Activated T-cell treated with anti-CD3 and anti-CD28 coated beads, Interleukin-2, amount 50 U/mL, for 72 hours (primary cell): Measurements from ENCODE around the gene FGF16. TPM values are rescaled to one million over a fixed set of nuclear protein-coding genes. Genes with fewer than 3 reads are reported as not detected.
"Not testable (repeated sequence)": the region's sequence is repeated elsewhere in the genome, so short reads cannot be mapped to it uniquely, and the experiment has no call there.

Experiments
- ATAC-seq, 2 donors: fragments of 150-1000 bp; cut with Tn5 transposase; replicated peaks in 1 of 2; 2 replicates each; pipeline ENCODE4 v1.10.0; 2021; ENCODE audit warnings: moderate library complexity in 2 of 2, mild to moderate bottlenecking in 1 of 2
- DNase-seq, 2 donors: peaks; one replicate each; pipeline ENCODE4 v3.0.0; 2021 to 2022; ENCODE audit warnings: mixed read lengths in 1 of 2
- H3K27ac Mint-ChIP-seq: one replicate; pipeline ENCODE4 v1.8.0; 2022; ENCODE audit warnings: mild to moderate bottlenecking, moderate library complexity, mixed read lengths
- H3K27me3 Mint-ChIP-seq: one replicate; pipeline ENCODE4 v1.8.0; 2022; ENCODE audit warnings: low read depth, mixed read lengths
- H3K36me3 Mint-ChIP-seq, 2 donors: one replicate each; pipeline ENCODE4 v1.8.0; 2022; ENCODE audit warnings: mixed read lengths in 2 of 2, mild to moderate bottlenecking in 1 of 2; ENCODE audit not compliant: insufficient read depth in 2 of 2
- H3K4me1 Mint-ChIP-seq: one replicate; pipeline ENCODE4 v1.8.0; 2022; ENCODE audit warnings: low read depth, mixed read lengths
- H3K4me3 Mint-ChIP-seq, 2 donors: one replicate each; pipeline ENCODE4 v1.8.0; 2022; ENCODE audit warnings: mild to moderate bottlenecking in 2 of 2, mixed read lengths in 2 of 2, moderate library complexity in 2 of 2
- H3K9me3 Mint-ChIP-seq, 2 donors: one replicate each; pipeline ENCODE4 v1.8.0; 2022; ENCODE audit warnings: mixed read lengths in 2 of 2
- total RNA-seq, 2 donors: library from RNA; stranded (reverse); gene quantifications; one replicate each; pipeline ENCODE4 v1.2.3, GENCODE V29; 2022

FGF16 gene
- not detected for total RNA-seq

DNA sequence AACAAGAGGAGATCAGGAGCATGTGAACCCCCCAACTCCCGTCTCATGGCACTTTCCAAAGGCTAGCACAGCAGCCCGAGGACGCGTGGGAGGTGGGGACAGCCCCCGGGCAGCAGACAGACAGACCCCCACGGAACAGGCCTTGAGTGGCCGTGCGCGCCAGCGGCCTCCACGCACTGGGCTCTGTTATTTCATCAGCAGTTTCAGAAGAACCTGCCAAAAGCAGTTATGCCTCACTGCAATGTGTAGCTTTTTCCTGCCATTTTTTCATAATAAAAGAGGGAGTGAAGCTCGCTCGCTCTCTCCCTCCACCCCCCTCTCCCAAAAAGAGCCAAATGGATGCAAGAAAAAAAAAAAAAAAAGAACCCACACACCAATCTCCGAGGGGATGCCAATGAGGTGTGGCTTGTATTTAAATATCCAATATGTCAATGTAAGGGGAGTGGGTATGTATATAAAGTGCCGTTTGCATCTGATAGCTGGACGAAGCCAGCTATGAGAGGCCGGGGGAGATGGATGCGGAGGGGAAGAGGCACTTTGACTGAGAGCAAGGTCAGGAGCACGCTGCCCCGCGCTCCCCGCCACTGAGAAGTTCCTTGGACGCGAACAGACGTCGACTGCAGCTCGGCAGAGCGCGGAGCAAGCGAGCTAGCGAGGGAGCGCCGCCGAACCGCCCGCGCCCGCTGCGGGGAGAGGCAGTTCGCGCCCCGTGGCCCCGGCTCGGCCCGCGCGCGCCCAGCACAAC, at the start of gene FGF16:
FGF16 (plus strand) TSS at position 482 of the 745 bp plus-strand sequence. CDS start 286 bp downstream, outside the sequence.
- Mint-ChIP-seq H3K4me3 (peak within 1 kb of the TSS; percentile 81 to 87), H3K9me3 (no peaks in the 10 kb centered on the region), H3K36me3 (no peaks in the 10 kb centered on the region), H3K27me3 (peaks cover 56% of the 10 kb centered on the region), H3K4me1 (peaks cover 14% of the 10 kb centered on the region), H3K27ac (peak within 1 kb of the TSS; percentile 63)
- ATAC-seq (peak; percentile 61 to 63), DNase-seq (peak; percentile 19 to 25)

DNA sequence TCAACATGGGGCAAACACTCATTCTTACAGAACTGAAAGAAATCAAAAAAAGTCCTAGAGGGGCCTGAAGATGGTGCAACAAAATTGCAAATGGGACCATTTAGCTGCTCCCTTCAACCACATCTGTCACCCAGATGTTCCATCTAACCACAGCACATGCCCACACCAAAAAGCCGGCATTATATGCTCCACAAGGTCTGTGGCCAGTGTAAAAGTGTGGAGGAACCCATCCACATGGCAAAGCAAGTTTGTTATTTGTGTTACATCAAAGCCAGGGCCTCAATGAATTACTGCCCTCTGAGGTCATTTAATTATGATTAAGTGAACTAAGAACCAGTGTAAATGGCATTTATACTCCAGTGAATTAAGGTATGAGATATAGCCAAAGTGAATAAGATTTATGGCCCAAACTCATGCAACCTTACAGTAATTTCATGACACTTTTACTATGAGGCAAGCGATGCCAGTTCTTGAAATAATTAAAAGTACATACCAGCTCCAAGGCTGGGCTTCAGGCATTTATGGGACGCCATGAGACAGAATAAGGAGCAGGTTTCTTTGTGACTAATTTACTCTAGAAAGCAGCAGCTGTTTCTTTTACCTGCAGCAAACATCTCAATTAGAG, 48.7 kb upstream of the FGF16 start:
- Mint-ChIP-seq H3K4me1 (no peaks in the 10 kb centered on the region), H3K9me3 (peaks cover 0 to 2% of the 10 kb centered on the region in 2 donors), H3K36me3 (no peaks in the 10 kb centered on the region), H3K27me3 (peaks cover 16% of the 10 kb centered on the region), H3K27ac (no peak overlapping the region), H3K4me3 (no peak overlapping the region)
- ATAC-seq (no peak), DNase-seq (no peak)

DNA sequence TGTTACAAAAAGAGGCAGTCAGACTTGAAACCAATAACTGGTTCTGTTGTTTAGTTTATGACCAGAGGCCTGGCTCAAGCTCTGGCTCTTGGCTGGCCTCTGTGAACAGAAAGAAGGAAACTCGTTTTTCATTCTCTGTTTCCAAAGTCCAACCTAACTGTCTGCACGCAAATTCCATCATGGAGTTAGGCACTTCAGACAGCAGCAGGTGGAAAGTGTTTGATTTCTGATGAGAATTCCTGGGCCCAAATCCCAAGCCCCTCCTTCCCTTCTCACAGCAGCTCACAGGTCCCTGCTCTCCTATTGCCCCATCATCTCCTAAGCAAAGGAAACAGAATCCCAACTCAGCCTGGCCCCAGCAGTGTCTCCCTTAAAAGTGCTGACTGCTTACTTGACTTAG, 42.8 kb upstream of the FGF16 start:
- DNase-seq: no peak
- Mint-ChIP-seq H3K4me1 (no peaks in the 10 kb centered on the region), H3K27me3 (peaks cover 31% of the 10 kb centered on the region), H3K27ac (no peak overlapping the region), H3K4me3 (no peak overlapping the region), H3K36me3 (no peaks in the 10 kb centered on the region), H3K9me3 (peaks cover 0 to 2% of the 10 kb centered on the region in 2 donors)
- ATAC-seq: no peak

DNA sequence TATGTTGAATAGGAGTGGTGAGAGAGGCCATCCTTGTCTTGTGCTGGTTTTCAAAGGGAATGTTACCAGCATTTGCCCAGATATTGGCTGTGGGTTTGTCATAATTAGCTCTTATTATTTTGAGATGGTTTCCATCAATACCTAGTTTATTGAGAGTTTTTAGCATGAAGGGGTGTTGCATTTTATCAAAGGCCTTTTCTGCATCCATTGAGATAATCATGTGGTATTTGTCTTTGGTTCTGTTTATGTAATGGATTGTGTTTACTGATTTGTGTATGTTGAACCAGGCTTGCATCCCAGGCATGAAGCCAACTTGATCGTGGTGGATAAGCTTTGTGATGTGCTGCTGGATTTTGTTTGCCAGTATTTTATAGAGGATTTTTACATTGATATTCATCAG, 39.4 kb upstream of the FGF16 start:
- peaks cover 33% of the 10 kb centered on the region for H3K27me3 Mint-ChIP-seq
- not testable (repeated sequence) for H3K4me1 Mint-ChIP-seq, H3K9me3 Mint-ChIP-seq, ATAC-seq, H3K4me3 Mint-ChIP-seq, H3K36me3 Mint-ChIP-seq, H3K27ac Mint-ChIP-seq, DNase-seq

DNA sequence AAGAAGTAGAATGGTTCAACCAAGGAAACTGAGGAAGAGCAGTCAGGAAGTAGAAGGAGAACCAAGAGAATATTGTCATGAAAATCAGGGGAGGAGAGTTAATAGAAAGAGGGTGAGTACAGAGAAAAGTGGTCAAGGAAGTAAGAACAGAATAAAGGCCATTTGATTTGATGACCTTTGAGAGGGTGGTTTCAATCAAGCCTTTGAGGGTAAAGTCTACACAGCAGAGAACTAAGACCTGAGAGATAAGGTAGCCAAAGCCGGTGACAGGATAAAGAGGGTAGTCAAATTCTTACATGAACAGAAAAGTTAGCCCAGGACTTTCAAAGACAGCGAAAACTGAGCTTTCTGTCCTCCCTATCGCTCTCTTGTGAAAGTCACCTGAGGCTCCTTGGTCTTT, 34.6 kb upstream of the FGF16 start:
- H3K27me3 Mint-ChIP-seq: peaks cover 67% of the 10 kb centered on the region
- H3K4me1 Mint-ChIP-seq: no peaks in the 10 kb centered on the region
- peaks cover 0 to 2% of the 10 kb centered on the region in 2 donors for H3K36me3 Mint-ChIP-seq
- DNase-seq: no peak
- no peak for ATAC-seq
- H3K27ac Mint-ChIP-seq: no peak overlapping the region
- H3K9me3 Mint-ChIP-seq: peaks cover 2% of the 10 kb centered on the region in 2 donors
- no peak overlapping the region for H3K4me3 Mint-ChIP-seq

DNA sequence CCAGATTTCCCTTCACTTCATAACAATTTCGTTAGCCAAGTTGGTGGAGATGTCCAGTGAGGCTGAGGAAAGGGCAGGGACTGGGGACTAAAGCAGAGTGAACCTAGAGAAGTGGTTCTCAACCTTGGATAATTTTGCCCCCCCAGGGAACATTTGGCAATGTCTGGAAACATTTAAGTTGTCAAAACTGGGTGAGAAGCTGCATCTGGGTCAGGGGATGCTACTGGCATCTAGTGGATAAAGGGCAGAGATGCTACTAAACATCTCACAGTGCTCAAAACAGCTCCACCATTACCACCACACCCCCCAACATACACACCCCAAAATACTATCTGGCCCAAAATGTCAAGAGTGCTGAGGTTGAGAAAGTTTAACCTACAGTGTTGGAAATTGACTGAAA, 32.0 kb upstream of the FGF16 start:
- peaks cover 0 to 2% of the 10 kb centered on the region in 2 donors for H3K36me3 Mint-ChIP-seq
- ATAC-seq (no peak), DNase-seq (no peak)
- H3K4me1 Mint-ChIP-seq: no peaks in the 10 kb centered on the region
- no peak overlapping the region for H3K27ac Mint-ChIP-seq
- no peak overlapping the region for H3K4me3 Mint-ChIP-seq
- H3K9me3 Mint-ChIP-seq: peaks cover 0 to 2% of the 10 kb centered on the region in 2 donors
- peaks cover 50% of the 10 kb centered on the region for H3K27me3 Mint-ChIP-seq

DNA sequence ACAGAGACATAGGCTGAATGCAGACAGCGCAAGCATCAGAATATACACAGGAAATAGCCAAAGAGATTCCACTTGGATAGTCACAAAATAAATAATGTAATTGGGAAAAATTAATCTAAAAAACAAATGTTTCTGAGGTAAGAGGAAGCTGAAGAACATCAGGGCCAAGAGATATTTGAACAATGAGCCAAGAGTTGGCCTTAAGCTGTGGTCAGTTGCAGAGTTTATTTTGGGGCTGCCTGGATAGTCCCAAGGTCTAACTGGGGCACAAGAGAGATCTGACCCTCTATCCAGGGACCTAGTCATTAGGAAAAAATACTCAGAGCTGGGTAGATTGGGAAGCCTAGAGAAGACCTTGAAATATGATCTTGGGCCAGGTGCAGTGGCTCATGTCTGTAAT, 31.3 kb upstream of the FGF16 start:
- Mint-ChIP-seq H3K4me1 (no peaks in the 10 kb centered on the region), H3K36me3 (no peaks in the 10 kb centered on the region), H3K9me3 (no peaks in the 10 kb centered on the region), H3K4me3 (no peak overlapping the region), H3K27ac (no peak overlapping the region), H3K27me3 (peaks cover 44% of the 10 kb centered on the region)
- no peak for DNase-seq
- no peak for ATAC-seq

DNA sequence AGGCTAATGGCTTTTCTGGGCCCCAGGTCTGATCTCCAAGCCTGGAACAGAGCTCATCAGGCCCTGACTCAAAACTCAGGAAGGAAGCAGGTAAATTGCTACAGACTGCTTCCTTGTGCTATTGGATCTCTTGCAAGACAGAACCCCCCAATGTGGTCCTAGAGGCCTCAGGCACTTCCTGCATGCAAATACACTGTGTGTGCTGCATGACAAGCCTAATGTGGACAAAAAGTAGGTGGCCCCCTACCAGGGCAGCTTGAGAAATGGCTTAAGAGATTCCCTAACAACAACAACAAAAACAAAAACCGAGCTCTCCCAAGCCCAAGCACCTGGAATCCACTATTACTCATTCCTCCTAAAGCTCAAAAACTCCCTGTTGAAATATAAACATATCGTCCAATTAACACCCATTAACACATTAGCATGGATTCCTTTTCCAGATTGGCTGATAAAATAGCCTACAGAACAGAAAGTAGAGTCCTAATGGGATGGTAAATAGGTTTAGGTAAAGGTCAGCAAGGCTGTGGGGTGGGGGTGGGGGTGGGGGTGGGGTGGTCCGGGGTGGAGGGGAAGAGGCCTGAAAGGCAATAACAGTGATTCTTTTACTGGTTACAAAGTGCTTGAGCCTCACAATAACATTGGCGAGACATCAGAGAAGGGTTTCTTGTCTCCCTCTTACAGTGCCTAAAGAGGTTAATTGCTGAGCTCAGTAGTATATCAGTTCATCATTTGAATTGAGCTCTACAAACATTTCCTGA, 24.1 kb upstream of the FGF16 start:
- Mint-ChIP-seq H3K36me3 (no peaks in the 10 kb centered on the region), H3K27me3 (peaks cover 9% of the 10 kb centered on the region), H3K27ac (no peak overlapping the region), H3K4me3 (no peak overlapping the region), H3K9me3 (peaks cover 0 to 2% of the 10 kb centered on the region in 2 donors), H3K4me1 (no peaks in the 10 kb centered on the region)
- ATAC-seq (no peak), DNase-seq (no peak)

DNA sequence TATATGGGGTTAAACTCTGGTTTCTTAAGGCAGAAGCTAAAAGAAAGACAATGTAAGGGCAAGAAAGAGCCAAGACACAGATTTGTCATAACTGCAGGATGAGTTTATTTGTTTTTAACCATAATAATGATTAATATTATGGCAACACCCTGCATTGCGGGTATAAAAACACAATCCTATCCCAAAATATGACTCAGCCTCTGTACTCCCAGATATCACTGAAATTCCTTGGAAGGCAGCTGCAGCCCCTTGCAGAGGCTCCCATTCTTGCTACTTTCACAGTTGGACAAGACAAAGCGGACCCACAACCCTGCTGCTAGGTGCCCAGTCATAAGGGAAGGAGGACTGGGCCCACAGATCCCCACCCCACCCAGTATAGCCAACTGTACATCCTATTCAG, 20.4 kb upstream of the FGF16 start:
- no peaks in the 10 kb centered on the region for H3K4me1 Mint-ChIP-seq
- no peak overlapping the region for H3K4me3 Mint-ChIP-seq
- no peak for ATAC-seq
- H3K36me3 Mint-ChIP-seq: no peaks in the 10 kb centered on the region
- H3K27me3 Mint-ChIP-seq: peaks cover 17% of the 10 kb centered on the region
- H3K27ac Mint-ChIP-seq: no peak overlapping the region
- H3K9me3 Mint-ChIP-seq: peaks cover 0 to 2% of the 10 kb centered on the region in 2 donors
- DNase-seq: no peak

DNA sequence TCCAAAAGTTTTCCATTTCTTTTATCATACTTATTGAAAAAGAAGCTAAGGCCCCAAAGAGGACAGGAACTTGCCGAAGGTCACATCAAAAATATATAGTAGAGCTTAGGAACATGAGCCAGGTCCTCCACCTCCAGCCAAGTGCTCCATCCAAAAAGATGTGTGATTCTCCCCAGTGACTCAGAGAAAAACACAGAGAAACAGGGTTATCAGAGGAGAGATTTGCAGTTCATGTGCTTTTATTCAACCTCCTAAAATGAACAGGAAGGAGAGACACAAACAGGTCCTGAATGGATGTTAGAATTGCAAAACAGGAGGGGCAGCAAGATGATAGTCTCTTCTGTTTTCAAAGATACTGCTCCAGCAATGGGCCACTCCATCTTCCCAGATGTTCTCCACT, 19.6 kb upstream of the FGF16 start:
- no peaks in the 10 kb centered on the region for H3K36me3 Mint-ChIP-seq
- H3K4me3 Mint-ChIP-seq: no peak overlapping the region
- ATAC-seq (no peak), DNase-seq (no peak)
- peaks cover 10% of the 10 kb centered on the region for H3K27me3 Mint-ChIP-seq
- no peak overlapping the region for H3K27ac Mint-ChIP-seq
- no peaks in the 10 kb centered on the region for H3K4me1 Mint-ChIP-seq
- peaks cover 0 to 2% of the 10 kb centered on the region in 2 donors for H3K9me3 Mint-ChIP-seq

DNA sequence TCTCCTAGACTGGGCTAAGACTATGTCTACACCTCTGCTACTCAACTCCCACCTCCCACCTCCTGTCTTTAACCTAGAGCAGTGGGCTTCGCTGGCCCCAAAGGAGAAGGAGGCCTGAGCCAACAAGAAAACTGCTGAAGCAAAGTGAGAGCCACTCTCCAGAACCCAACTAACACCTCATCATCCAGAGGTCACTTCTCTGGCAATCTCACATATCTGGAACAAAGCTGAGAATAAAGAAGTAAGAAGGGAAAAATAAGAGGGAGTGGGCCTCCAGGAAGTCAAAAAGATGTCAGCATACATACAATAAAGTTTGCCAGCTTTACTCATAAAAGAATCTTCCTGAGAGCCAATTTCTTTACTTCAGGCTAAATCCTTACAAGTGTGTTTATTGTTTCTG, 18.6 kb upstream of the FGF16 start:
- Mint-ChIP-seq H3K4me1 (no peaks in the 10 kb centered on the region), H3K27me3 (peaks cover 10% of the 10 kb centered on the region), H3K9me3 (peaks cover 0 to 2% of the 10 kb centered on the region in 2 donors), H3K4me3 (no peak overlapping the region), H3K27ac (no peak overlapping the region), H3K36me3 (no peaks in the 10 kb centered on the region)
- ATAC-seq: no peak
- no peak for DNase-seq

DNA sequence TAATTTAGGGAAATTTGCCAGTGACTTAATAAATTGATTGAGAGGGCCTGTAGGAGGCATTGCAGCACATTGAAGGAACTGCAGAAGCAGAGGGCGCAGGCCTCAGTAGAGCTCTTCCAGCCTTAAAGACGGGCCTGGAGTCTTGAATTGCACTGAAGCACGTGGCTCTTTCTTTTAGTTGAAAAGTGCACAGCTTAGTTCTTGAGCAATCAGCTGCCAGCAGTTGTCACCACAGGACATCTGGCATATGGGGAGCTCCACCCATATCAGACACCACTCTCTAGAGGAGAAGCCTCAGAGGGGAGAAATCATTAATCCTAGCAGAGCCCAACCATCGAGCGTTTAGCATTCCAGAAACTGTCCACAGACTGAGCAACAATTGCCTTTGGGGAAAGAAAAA, 16.0 kb upstream of the FGF16 start:
- Mint-ChIP-seq H3K4me1 (no peaks in the 10 kb centered on the region), H3K9me3 (no peaks in the 10 kb centered on the region), H3K36me3 (no peaks in the 10 kb centered on the region), H3K27me3 (peaks cover 14% of the 10 kb centered on the region), H3K4me3 (no peak overlapping the region), H3K27ac (no peak overlapping the region)
- DNase-seq (no peak), ATAC-seq (no peak)

DNA sequence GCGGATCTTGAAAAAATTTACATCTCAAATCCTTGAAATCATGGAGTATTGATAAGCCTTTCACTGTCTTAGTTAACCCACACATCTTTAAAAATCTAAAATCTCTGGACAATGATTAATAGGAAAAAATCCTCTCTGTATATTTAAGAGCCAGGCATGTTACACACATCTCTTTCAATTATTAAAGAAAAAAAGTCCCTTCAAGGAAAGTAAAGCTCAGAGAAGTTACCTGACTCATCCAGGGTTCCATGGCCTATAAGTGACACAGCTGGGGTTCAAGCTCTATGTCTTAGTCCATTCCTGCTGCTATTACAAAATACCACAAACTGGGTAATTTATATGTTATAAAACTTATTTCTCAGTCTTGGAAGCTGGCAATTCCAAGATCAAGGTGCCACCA, 14.2 kb upstream of the FGF16 start:
- H3K36me3 Mint-ChIP-seq: no peaks in the 10 kb centered on the region
- no peak for ATAC-seq
- no peaks in the 10 kb centered on the region for H3K9me3 Mint-ChIP-seq
- DNase-seq: no peak
- H3K4me1 Mint-ChIP-seq: no peaks in the 10 kb centered on the region
- no peak overlapping the region for H3K4me3 Mint-ChIP-seq
- no peak overlapping the region for H3K27ac Mint-ChIP-seq
- peaks cover 14% of the 10 kb centered on the region for H3K27me3 Mint-ChIP-seq
